ENCODE measurements around the gene SKOR2. TPM values are rescaled to one million over a fixed set of nuclear protein-coding genes. Genes with fewer than 3 reads are reported as not detected.

The SKOR2 gene
- total and polyA plus RNA-seq, 9 of the 15 experiments (the other 6 are each of a cell fraction or from before 2014, with no cell fraction given), result not detected

- no peak for TF ChIP-seq TFE3 (CRISPR knock-in tag; IDR thresholded peaks at IDR 0.05)
- no peak for TF ChIP-seq ATF1 (CRISPR knock-in tag; IDR thresholded peaks at IDR 0.05)
- no peak for TF ChIP-seq ATF1 (tag; IDR thresholded peaks at IDR 0.05)
Observed at GRCh38 chr18:47253101-47253654, 1.7 kb upstream of the SKOR2 start (continued).

GRCh38 chr18:47250391-47251046 lies 941 bp downstream of the SKOR2 start:
- no peak overlapping the region for H3K9ac ChIP-seq (ENCODE audit: insufficient read depth in 1 of 2, low read depth in 2 of 2, low read length in 2 of 2)
- H3K4me2 ChIP-seq (ENCODE audit: insufficient read depth, low read length), result no peak overlapping the region
- H3K36me3 ChIP-seq (ENCODE audit: control insufficient read depth, insufficient read depth, low read length), result no peaks in the 10 kb centered on the region
- H3K9me1 ChIP-seq (ENCODE audit: control insufficient read depth, insufficient read depth, low read length), result no peaks in the 10 kb centered on the region
- no peak overlapping the region for H3K4me3 ChIP-seq
- FAIRE-seq (no peak), DNase-seq (ENCODE audit: extremely low read depth in 1 of 4, low spot score in 3 of 4) (no peak), ATAC-seq (no peak)
- ChIA-PET CTCF (ENCODE audit: low intra/inter-chr PET ratio) (no interaction called here), POLR2A (interaction anchor here (0.9 kb wide), 1 partner anchor 53 kb away, joined by 3 read pairs; no protein-coding TSS in a partner anchor)
- no peaks in the 10 kb centered on the region for H3K79me2 ChIP-seq (ENCODE audit: control insufficient read depth, insufficient read depth, low read length)
- in situ Hi-C loops (cut with MboI), result no loop called here
- H3K4me1 ChIP-seq (replicated peaks in 1 of 2; ENCODE audit: control insufficient read depth in 2 of 2, insufficient read depth in 2 of 2, low read length in 2 of 2), result peaks cover 0 to 5% of the 10 kb centered on the region in 2 experiments; a peak in 1 of 5 replicates
- intact Hi-C loops (cut with micrococcal nuclease), result no loop called here
- H3K27ac ChIP-seq (ENCODE audit: extremely low read depth, low read depth, low read length), result no peak overlapping the region
- H4K20me1 ChIP-seq (replicated peaks; ENCODE audit: control insufficient read depth, insufficient read depth, low read length), result no peaks in the 10 kb centered on the region
- H2AFZ ChIP-seq (ENCODE audit: low read depth, low read length), result no peak overlapping the region
- peaks cover 2 to 37% of the 10 kb centered on the region in 2 experiments; a peak in 3 of 5 replicates for H3K27me3 ChIP-seq (ENCODE audit: control insufficient read depth in 2 of 2, insufficient read depth in 2 of 2, low read length in 2 of 2)
- 7% methylated on average over 21 of the region's 26 CpGs for WGBS (ENCODE audit: insufficient coverage, low coverage, missing lambda C conversion rate)
- no peaks in the 10 kb centered on the region for H3K9me3 ChIP-seq (replicated peaks; ENCODE audit: control insufficient read depth, insufficient read depth, low read depth, low read length)
- no TSS peak for BruUV-seq (replicated peaks)
- TF ChIP-seq PATZ1 (CRISPR knock-in tag; IDR thresholded peaks at IDR 0.05; ENCODE audit: borderline replicate concordance), result no peak
- no peak for TF ChIP-seq PYGO2 (tag; IDR thresholded peaks at IDR 0.05)
- no peak for TF ChIP-seq ILF3 (IDR thresholded peaks at IDR 0.05; ENCODE audit: borderline replicate concordance)
- no peak for TF ChIP-seq ZFP1 (CRISPR knock-in tag; IDR thresholded peaks at IDR 0.05)
- no peak for TF ChIP-seq ZBTB1 (CRISPR knock-in tag; IDR thresholded peaks at IDR 0.05; ENCODE audit: borderline replicate concordance, low read depth)
- no peak for TF ChIP-seq MED1 (CRISPR knock-in tag; IDR thresholded peaks at IDR 0.05; ENCODE audit: borderline replicate concordance)
- TF ChIP-seq SAFB (IDR thresholded peaks at IDR 0.05; ENCODE audit: borderline replicate concordance, low read depth, low read length), result no peak
- TF ChIP-seq KDM2B (CRISPR knock-in tag; IDR thresholded peaks at IDR 0.05), result no peak
